Fibroblast of skin of left biceps (primary cell): Measurements from ENCODE around the gene TSPY2.
"Not testable (repeated sequence)": the region's sequence is repeated elsewhere in the genome, so short reads cannot be mapped to it uniquely, and the experiment has no call there.

Source experiments
- DNase-seq, 2 experiments: peaks; one replicate each; pipeline ENCODE4 v3.0.0-alpha.2; 2013; ENCODE audit warnings: low read depth in 2 of 2

The TSPY2 gene, protein sequence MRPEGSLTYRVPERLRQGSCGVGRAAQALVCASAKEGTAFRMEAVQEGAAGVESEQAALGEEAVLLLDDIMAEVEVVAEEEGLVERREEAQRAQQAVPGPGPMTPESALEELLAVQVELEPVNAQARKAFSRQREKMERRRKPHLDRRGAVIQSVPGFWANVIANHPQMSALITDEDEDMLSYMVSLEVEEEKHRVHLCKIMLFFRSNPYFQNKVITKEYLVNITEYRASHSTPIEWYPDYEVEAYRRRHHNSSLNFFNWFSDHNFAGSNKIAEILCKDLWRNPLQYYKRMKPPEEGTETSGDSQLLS

DNA sequence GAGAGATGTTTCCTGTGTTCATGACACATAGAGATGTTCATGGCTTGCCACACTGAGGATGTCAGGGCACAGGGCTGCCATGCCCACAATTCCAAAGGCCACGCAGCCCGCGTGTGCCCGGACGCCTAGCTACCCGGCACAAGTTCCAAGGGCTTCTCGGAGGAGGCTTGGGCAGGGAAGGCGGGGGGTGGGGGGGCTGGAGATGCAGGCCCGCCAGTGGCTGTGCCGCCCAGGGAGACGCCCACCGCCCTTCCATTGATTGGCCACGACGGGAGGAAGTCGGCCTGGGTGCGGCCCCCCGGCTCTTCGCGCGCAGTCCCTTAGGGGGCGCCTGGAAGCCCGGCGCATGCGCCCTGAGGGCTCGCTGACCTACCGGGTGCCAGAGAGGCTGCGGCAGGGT, at the start of gene TSPY2:
Gene TSPY2 (plus strand): TSS at position 301 of the 400 bp plus-strand sequence. CDS start 46 bp downstream, at position 347.
- not testable (repeated sequence) for DNase-seq

DNA sequence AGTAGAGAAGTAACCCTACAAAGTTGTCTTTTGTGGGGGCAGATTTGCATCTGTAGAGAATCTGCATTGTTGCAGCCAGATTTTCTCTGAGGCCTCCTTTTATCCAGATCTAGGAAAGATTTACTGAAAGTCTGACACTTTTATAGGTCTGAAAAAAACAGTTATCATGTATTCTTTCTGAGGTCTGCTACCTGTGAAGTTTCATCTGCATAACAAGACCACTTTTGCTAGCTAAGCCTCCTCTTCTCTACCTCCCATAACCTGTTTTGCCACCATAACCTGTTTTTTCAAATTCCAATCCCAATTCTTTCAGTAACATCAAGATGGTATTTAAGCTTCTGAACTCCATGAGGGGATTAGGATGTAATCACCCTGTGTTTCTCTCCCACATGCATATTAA, 36.5 kb upstream of the TSPY2 start:
- DNase-seq, result not testable (repeated sequence)

DNA sequence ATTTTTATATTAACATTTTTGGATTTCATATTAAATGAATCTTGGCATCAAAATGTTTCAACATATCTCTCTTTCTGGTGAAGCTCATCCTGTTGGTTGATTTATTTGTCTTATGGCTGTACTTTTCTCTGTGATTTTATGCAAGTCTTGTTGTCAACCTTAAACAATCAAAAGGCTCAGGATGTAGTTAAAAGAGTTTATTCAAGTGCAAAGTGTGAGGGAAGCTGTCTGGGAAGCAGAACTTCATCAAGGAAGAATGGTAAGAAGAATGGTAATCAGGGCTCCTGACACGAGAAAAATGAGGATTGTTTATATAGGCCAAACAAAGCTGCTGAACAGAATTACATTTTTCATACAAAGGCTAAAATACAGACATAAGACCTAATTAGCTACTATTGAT, 29.0 kb upstream of the TSPY2 start:
- not testable (repeated sequence) for DNase-seq

DNA sequence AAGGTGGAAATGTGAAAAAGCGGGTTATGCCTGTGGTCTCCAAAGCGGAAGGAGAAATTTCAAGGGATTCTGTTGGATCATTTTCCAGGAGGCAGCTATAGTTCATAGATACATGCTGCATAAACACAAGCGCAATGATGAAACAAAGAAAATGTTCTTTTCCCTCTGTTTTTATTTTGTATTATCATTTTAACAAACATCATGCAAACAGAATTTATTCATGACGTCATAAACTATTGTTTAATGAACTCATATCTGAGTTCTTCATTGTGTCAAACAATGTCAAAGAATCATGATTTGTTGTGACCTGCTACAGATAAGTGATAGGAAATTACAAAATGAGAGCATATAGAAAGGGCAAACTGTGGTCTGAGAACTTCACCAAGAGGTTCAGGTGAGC, 23.8 kb downstream of the TSPY2 start:
- DNase-seq, result not testable (repeated sequence)
